HCT116 (cell line): ENCODE data around the gene CYGB. TPM values are rescaled to one million over a fixed set of nuclear protein-coding genes. Genes with fewer than 3 reads are reported as not detected.

Experiments used
- ATAC-seq: fragments of 200-7000 bp; cut with Tn5 transposase; 2 replicates; pipeline ENCODE4 v1.9.1; 2020; ENCODE audit warnings: mild to moderate bottlenecking, moderate library complexity
- BruUV-seq: library from RNA; stranded (reverse); fragments of 400-500 nt; replicated peaks from 2 replicates; lab custom pipeline; 2021; lab: Mats Ljungman, UMichigan
- CTCF ChIA-PET: fragments of 300-600 bp; sonication (Branson Sonifier 250); formaldehyde crosslinking; loops from one replicate; lab custom pipeline; 2021; ENCODE audit warnings: antibody characterized with exemption; lab: Charles Lee
- POLR2A ChIA-PET: fragments of 300-600, 350-600 bp; sonication (Branson Sonifier 250); formaldehyde crosslinking; loops from one replicate; lab custom pipeline; 2021; ENCODE audit warnings: antibody characterized with exemption; lab: Charles Lee
- RAD21 ChIA-PET, 2 experiments: fragments of 300-600 bp; sonication (Branson Sonifier 250); formaldehyde crosslinking; loops; one replicate each; lab custom pipeline; 2023; ENCODE audit warnings: low total read pairs in 2 of 2; ENCODE audit not compliant: uncharacterized antibody in 2 of 2, unreplicated experiment in 2 of 2, low non-redundant PET in 1 of 2; lab: Charles Lee
- DNase-seq: peaks from one replicate; pipeline ENCODE4 v3.0.0-alpha.2; 2010; ENCODE audit warnings: low read depth, low spot score
- H2AFZ ChIP-seq: fragments of 200-600 bp; shearing (Covaris generic), sonication (generic); 2 replicates; pipeline ENCODE4 v1.6.1; 2017; ENCODE audit warnings: low read depth, mixed run types, mixed read lengths, antibody characterized with exemption, low read length; ENCODE audit not compliant: poor library complexity, severe bottlenecking
- H3K27ac ChIP-seq: 2 replicates; pipeline ENCODE4 v1.5.1; 2012; ENCODE audit warnings: low read depth, low read length
- H3K27me3 ChIP-seq: fragments of 200-600 bp; sonication (generic); 2 replicates; pipeline ENCODE4 v1.6.1; 2016; ENCODE audit warnings: mixed run types, low read length, mixed read lengths; ENCODE audit not compliant: insufficient read depth
- H3K36me3 ChIP-seq, 2 experiments: fragments of 200-500 bp in 1 of 2; fragments of 200-600 bp in 1 of 2; sonication (Bioruptor generic) in 1 of 2; sonication (generic) in 1 of 2; 2 replicates each; pipeline versions ENCODE4 v1.5.1 to v1.6.1; 2014 to 2016; ENCODE audit warnings: low read length in 2 of 2, inconsistent platforms in 1 of 2, mixed read lengths in 1 of 2, mixed run types in 1 of 2; ENCODE audit not compliant: insufficient read depth in 2 of 2, control insufficient read depth in 1 of 2
- H3K4me1 ChIP-seq, 2 experiments: fragments of 200-600 bp in 1 of 2; sonication (generic) in 1 of 2; 2 replicates each; pipeline versions ENCODE4 v1.5.1 to v1.6.1; 2012 to 2017; ENCODE audit warnings: low read length in 2 of 2, inconsistent platforms in 1 of 2, mild to moderate bottlenecking in 1 of 2, mixed read lengths in 1 of 2, mixed run types in 1 of 2, moderate library complexity in 1 of 2; ENCODE audit not compliant: insufficient read depth in 2 of 2, control insufficient read depth in 1 of 2
- H3K4me2 ChIP-seq: fragments of 200-600 bp; sonication (generic); 2 replicates; pipeline ENCODE4 v1.6.1; 2017; ENCODE audit warnings: mixed run types, low read length, mixed read lengths
- H3K4me3 ChIP-seq, 2 experiments: fragments of 200-600 bp in 1 of 2; sonication (generic) in 1 of 2; replicated peaks in 1 of 2; 2 replicates each; pipeline ENCODE4 v1.5.1; 2011 to 2016; ENCODE audit warnings: low read length in 2 of 2, control low read depth in 1 of 2, low read depth in 1 of 2, mild to moderate bottlenecking in 1 of 2, mixed read lengths in 1 of 2, mixed run types in 1 of 2
- H3K79me2 ChIP-seq: fragments of 200-600 bp; sonication (generic); 2 replicates; pipeline ENCODE4 v1.6.1; 2017; ENCODE audit warnings: mild to moderate bottlenecking, mixed run types, low read length, moderate library complexity, mixed read lengths; ENCODE audit not compliant: insufficient read depth
- H3K9ac ChIP-seq: fragments of 200-600 bp; sonication (generic); 2 replicates; pipeline ENCODE4 v1.6.1; 2016; ENCODE audit warnings: low read length, mixed read lengths
- H3K9me2 ChIP-seq: fragments of 200-600 bp; sonication (generic), shearing (Covaris generic); 2 replicates; pipeline ENCODE4 v1.6.1; 2017; ENCODE audit warnings: mixed run types, mild to moderate bottlenecking, moderate library complexity; ENCODE audit not compliant: insufficient read depth
- H3K9me3 ChIP-seq, 2 experiments: fragments of 200-500 bp in 1 of 2; fragments of 200-600 bp in 1 of 2; sonication (Bioruptor generic) in 1 of 2; sonication (generic) in 1 of 2; 2 replicates each; pipeline ENCODE4 v1.6.1; 2014 to 2017; ENCODE audit warnings: low read length in 2 of 2, mixed read lengths in 2 of 2, inconsistent platforms in 1 of 2, low read depth in 1 of 2, mild to moderate bottlenecking in 1 of 2, mixed run types in 1 of 2, moderate library complexity in 1 of 2; ENCODE audit not compliant: control insufficient read depth in 1 of 2, insufficient read depth in 1 of 2
- H4K20me1 ChIP-seq: fragments of 200-600 bp; sonication (generic), shearing (Covaris generic); 2 replicates; pipeline ENCODE4 v1.6.1; 2017; ENCODE audit warnings: mixed run types, mild to moderate bottlenecking, moderate library complexity; ENCODE audit not compliant: insufficient read depth
- CBX3 ChIP-seq: IDR thresholded peaks from 2 replicates; pipeline ENCODE4 v1.6.1; 2012; ENCODE audit warnings: low read depth
- CEBPB ChIP-seq: IDR thresholded peaks from 2 replicates; pipeline ENCODE4 v1.6.1; 2012; ENCODE audit warnings: low read depth
- EGR1 ChIP-seq: IDR thresholded peaks from 2 replicates; pipeline ENCODE4 v1.6.1; 2012; ENCODE audit warnings: low read depth
- ELF1 ChIP-seq: IDR thresholded peaks from 2 replicates; pipeline ENCODE4 v1.6.1; 2012; ENCODE audit warnings: low read depth, borderline replicate concordance
- EZH2 ChIP-seq: fragments of 200-600 bp; sonication (generic); IDR thresholded peaks from 2 replicates; pipeline ENCODE4 v1.6.1; 2017; ENCODE audit warnings: antibody characterized with exemption, mixed run types
- EZH2phosphoT487 ChIP-seq: fragments of 200-600 bp; IDR thresholded peaks from 2 replicates; pipeline ENCODE4 v1.6.1; 2018; ENCODE audit warnings: antibody characterized with exemption, borderline replicate concordance
- POLR2A ChIP-seq: IDR thresholded peaks from 2 replicates; pipeline ENCODE4 v1.7.0; 2011; ENCODE audit warnings: borderline replicate concordance; ENCODE audit not compliant: insufficient read depth, insufficient read length; ENCODE audit errors: extremely low read depth
- POLR2AphosphoS5 ChIP-seq: IDR thresholded peaks from 2 replicates; pipeline ENCODE4 v1.6.1; 2011; ENCODE audit warnings: mild to moderate bottlenecking, low read depth, low read length, moderate library complexity
- SIN3A ChIP-seq: IDR thresholded peaks from 2 replicates; pipeline ENCODE4 v1.6.1; 2012; ENCODE audit warnings: low read depth
- SP1 ChIP-seq: IDR thresholded peaks from 2 replicates; pipeline ENCODE4 v1.6.1; 2012; ENCODE audit warnings: low read depth
- SRF ChIP-seq: IDR thresholded peaks from 2 replicates; pipeline ENCODE4 v1.6.1; 2012; ENCODE audit warnings: low read depth
- ZNF274 ChIP-seq: fragments of 200-500 bp; sonication (Bioruptor generic); IDR thresholded peaks from 2 replicates; pipeline ENCODE4 v1.6.1; 2014; ENCODE audit warnings: mild to moderate bottlenecking, low read depth, low read length, inconsistent platforms
- intact Hi-C: fragments of 100-400 bp; cut with micrococcal nuclease; formaldehyde crosslinking; loops from 2 replicates; pipeline ENCODE4 v1.10.0; 2022
- total RNA-seq: library from RNA; stranded (reverse); gene quantifications from one replicate; pipeline ENCODE4 v1.2.1, GENCODE V29; 2021; ENCODE audit not compliant: unreplicated experiment
- TF ChIP-seq, protein P1 (sequence below): IDR thresholded peaks from 2 replicates; pipeline ENCODE4 v1.6.1; 2012
- TF ChIP-seq, protein P2 (sequence below), 3 experiments: fragments of 200-600 bp in 1 of 3; sonication (generic) in 1 of 3; IDR thresholded peaks in 2 of 3; conservative IDR thresholded peaks in 1 of 3; 2 replicates each; pipeline ENCODE4 v1.5.1; 2012 to 2017; ENCODE audit warnings: low read depth in 2 of 3, low read length in 2 of 3, antibody characterized with exemption in 1 of 3, borderline replicate concordance in 1 of 3, control low read depth in 1 of 3, mild to moderate bottlenecking in 1 of 3, mixed read lengths in 1 of 3, mixed run types in 1 of 3, moderate library complexity in 1 of 3; ENCODE audit not compliant: insufficient read depth in 1 of 3
- TF ChIP-seq, protein P3 (sequence below): IDR thresholded peaks from 2 replicates; pipeline ENCODE4 v1.6.1; 2012
- TF ChIP-seq, protein P4 (sequence below): IDR thresholded peaks from 2 replicates; pipeline ENCODE4 v1.6.1; 2012; ENCODE audit warnings: low read depth

The CYGB gene
- total RNA-seq, 1 experiment from 2014 or later = 0.66 TPM

DNA sequence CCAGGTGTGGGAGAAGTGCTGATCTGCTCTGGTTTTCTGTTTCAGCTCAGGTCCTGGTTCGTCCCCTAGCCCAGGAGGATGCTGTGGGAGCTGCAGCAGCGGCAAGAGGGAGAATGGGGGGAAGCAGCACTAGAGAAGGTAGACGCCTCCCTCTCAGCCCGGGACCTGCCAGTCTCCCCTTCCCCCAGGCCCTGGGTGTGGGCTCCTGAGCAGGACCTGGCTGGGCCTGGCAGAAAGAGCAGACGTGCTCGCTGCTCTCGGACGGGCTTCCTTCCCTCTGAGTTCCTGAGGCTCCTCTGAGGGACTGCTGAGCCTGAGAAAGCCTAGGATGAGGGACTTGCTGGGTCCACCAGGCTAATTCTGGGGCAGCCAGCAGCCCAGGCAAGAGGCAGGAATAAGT is 5.5 kb upstream of the CYGB start:
- H3K4me1 ChIP-seq = peaks cover 8 to 29% of the 10 kb centered on the region in 2 experiments
- no peaks in the 10 kb centered on the region for H3K36me3 ChIP-seq
- H3K9me2 ChIP-seq = no peaks in the 10 kb centered on the region
- H3K9me3 ChIP-seq = no peaks in the 10 kb centered on the region
- H3K9ac ChIP-seq = no peak overlapping the region
- intact Hi-C loops = no loop called here
- H3K27ac ChIP-seq = no peak overlapping the region
- no peak for TF ChIP-seq EZH2
- no peak for TF ChIP-seq SP1
- TF ChIP-seq SRF = no peak
- TF ChIP-seq, protein P1, sequence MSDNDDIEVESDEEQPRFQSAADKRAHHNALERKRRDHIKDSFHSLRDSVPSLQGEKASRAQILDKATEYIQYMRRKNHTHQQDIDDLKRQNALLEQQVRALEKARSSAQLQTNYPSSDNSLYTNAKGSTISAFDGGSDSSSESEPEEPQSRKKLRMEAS = no peak
- TF ChIP-seq SIN3A = no peak
- TF ChIP-seq, protein P2, sequence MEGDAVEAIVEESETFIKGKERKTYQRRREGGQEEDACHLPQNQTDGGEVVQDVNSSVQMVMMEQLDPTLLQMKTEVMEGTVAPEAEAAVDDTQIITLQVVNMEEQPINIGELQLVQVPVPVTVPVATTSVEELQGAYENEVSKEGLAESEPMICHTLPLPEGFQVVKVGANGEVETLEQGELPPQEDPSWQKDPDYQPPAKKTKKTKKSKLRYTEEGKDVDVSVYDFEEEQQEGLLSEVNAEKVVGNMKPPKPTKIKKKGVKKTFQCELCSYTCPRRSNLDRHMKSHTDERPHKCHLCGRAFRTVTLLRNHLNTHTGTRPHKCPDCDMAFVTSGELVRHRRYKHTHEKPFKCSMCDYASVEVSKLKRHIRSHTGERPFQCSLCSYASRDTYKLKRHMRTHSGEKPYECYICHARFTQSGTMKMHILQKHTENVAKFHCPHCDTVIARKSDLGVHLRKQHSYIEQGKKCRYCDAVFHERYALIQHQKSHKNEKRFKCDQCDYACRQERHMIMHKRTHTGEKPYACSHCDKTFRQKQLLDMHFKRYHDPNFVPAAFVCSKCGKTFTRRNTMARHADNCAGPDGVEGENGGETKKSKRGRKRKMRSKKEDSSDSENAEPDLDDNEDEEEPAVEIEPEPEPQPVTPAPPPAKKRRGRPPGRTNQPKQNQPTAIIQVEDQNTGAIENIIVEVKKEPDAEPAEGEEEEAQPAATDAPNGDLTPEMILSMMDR (IDR thresholded peaks at IDR 0.05 in 2 of 3, conservative IDR thresholded peaks at IDR 0.05 in 1 of 3; ENCODE audit: borderline replicate concordance in 1 of 3, insufficient read depth in 1 of 3, low read depth in 2 of 3, low read length in 2 of 3) = no peak
- no peak for TF ChIP-seq CBX3
- POLR2A ChIA-PET = interaction anchor here (0.9 to 1.0 kb wide), 2 partner anchors 14 to 44 kb away, joined by 3 to 4 read pairs; no protein-coding TSS in a partner anchor
- no TSS peak for BruUV-seq
- no peaks in the 10 kb centered on the region for H4K20me1 ChIP-seq
- H3K79me2 ChIP-seq = no peaks in the 10 kb centered on the region
- no peak overlapping the region for H3K4me2 ChIP-seq
- no peak overlapping the region for H2AFZ ChIP-seq
- no peak overlapping the region for H3K4me3 ChIP-seq
- no peaks in the 10 kb centered on the region for H3K27me3 ChIP-seq
- CTCF ChIA-PET = interaction anchor here (1.1 to 1.4 kb wide), 4 partner anchors 14 to 177 kb away, joined by 3 to 5 read pairs (median 3); no protein-coding TSS in a partner anchor
- ATAC-seq = no peak
- RAD21 ChIA-PET = no interaction called here
- DNase-seq = no peak

DNA sequence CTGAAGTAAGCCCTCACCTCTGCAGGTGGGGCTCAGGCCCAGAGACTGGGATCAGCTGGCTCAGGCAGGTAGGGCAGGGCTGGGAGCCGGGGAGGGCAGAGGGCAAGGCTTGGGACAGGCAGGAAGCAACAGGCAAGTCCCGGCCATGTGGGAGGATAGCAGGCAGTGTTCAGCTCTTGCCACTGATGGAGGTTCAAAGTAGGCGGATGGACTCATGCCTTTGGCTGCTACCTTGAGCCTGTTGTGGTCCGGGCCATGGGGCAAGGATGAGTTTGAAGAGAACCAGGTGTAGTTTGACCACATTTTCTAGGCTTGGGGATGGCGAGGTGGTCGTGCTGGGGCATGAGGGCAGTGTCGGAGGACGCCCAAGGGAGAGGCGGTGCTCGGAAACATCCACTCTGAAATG is 5.1 kb upstream of the CYGB start:
- Histone ChIP-seq H3K36me3 (no peaks in the 10 kb centered on the region), H4K20me1 (no peaks in the 10 kb centered on the region), H3K4me3 (no peak overlapping the region), H3K27ac (no peak overlapping the region), H2AFZ (no peak overlapping the region)
- ATAC-seq = no peak
- TF ChIP-seq, protein P3, sequence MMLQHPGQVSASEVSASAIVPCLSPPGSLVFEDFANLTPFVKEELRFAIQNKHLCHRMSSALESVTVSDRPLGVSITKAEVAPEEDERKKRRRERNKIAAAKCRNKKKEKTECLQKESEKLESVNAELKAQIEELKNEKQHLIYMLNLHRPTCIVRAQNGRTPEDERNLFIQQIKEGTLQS = no peak
- TF ChIP-seq, protein P4, sequence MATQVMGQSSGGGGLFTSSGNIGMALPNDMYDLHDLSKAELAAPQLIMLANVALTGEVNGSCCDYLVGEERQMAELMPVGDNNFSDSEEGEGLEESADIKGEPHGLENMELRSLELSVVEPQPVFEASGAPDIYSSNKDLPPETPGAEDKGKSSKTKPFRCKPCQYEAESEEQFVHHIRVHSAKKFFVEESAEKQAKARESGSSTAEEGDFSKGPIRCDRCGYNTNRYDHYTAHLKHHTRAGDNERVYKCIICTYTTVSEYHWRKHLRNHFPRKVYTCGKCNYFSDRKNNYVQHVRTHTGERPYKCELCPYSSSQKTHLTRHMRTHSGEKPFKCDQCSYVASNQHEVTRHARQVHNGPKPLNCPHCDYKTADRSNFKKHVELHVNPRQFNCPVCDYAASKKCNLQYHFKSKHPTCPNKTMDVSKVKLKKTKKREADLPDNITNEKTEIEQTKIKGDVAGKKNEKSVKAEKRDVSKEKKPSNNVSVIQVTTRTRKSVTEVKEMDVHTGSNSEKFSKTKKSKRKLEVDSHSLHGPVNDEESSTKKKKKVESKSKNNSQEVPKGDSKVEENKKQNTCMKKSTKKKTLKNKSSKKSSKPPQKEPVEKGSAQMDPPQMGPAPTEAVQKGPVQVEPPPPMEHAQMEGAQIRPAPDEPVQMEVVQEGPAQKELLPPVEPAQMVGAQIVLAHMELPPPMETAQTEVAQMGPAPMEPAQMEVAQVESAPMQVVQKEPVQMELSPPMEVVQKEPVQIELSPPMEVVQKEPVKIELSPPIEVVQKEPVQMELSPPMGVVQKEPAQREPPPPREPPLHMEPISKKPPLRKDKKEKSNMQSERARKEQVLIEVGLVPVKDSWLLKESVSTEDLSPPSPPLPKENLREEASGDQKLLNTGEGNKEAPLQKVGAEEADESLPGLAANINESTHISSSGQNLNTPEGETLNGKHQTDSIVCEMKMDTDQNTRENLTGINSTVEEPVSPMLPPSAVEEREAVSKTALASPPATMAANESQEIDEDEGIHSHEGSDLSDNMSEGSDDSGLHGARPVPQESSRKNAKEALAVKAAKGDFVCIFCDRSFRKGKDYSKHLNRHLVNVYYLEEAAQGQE = no peak
- TF ChIP-seq CEBPB = no peak
- no peak for TF ChIP-seq EZH2phosphoT487
- no peak for TF ChIP-seq EGR1
- no peak for TF ChIP-seq ZNF274
- TF ChIP-seq POLR2A = no peak
- TF ChIP-seq POLR2AphosphoS5 = no peak
- no peak for TF ChIP-seq CBX3
- no peak for TF ChIP-seq SIN3A
- TF ChIP-seq ELF1 = no peak
- TF ChIP-seq, all 23 proteins: peak for 0
- H3K4me2 ChIP-seq = no peak overlapping the region
- intact Hi-C loops = no loop called here
- no TSS peak for BruUV-seq
- H3K9me3 ChIP-seq = no peaks in the 10 kb centered on the region
- no peak overlapping the region for H3K9ac ChIP-seq
- no peaks in the 10 kb centered on the region for H3K27me3 ChIP-seq
- ChIA-PET RAD21 (no interaction called here), POLR2A (no interaction called here), CTCF (interaction anchor here (1.4 kb wide), 1 partner anchor 177 kb away, joined by 3 read pairs; no protein-coding TSS in a partner anchor)
- no peak for DNase-seq
- H3K79me2 ChIP-seq = no peaks in the 10 kb centered on the region
- no peaks in the 10 kb centered on the region for H3K9me2 ChIP-seq
- H3K4me1 ChIP-seq = peaks cover 8 to 27% of the 10 kb centered on the region in 2 experiments
